ENCODE measurements around the gene BHLHE40.

GRCh38 chr3:4938281-4938982, 40.8 kb upstream of the BHLHE40 start:
- TF ChIP-seq POLR2A (IDR thresholded peaks at IDR 0.05) = no peak
- no peak for TF ChIP-seq CTCF (IDR thresholded peaks at IDR 0.05)
